SK-N-SH (cell line): ENCODE measurements around the gene ANKRD11. TPM values are rescaled to one million over a fixed set of nuclear protein-coding genes. Genes with fewer than 3 reads are reported as not detected.

Experiments used
- CTCF ChIA-PET: fragments of 300-600, 350-600 bp; formaldehyde crosslinking; extraction: SDS; loops from one replicate; lab custom pipeline; 2021; lab: Yijun Ruan, JAX
- POLR2A ChIA-PET: fragments of 350-600 bp; sonication (Branson Sonifier 250); formaldehyde crosslinking; extraction: SDS; loops from one replicate; lab custom pipeline; 2020; ENCODE audit warnings: antibody characterized with exemption, inconsistent platforms; lab: Yijun Ruan, JAX
- DNase-seq: peaks from one replicate; pipeline ENCODE4 v3.0.0; 2012
- H2AFZ ChIP-seq: fragments of 200-600 bp; sonication (generic); 2 replicates; pipeline ENCODE4 v1.8.1; 2016; ENCODE audit warnings: antibody characterized with exemption, mild to moderate bottlenecking, low read depth
- H3F3A ChIP-seq: fragments of 200-600 bp; sonication (generic); replicated peaks from 2 replicates; pipeline ENCODE3; 2016; ENCODE audit warnings: antibody characterized with exemption, mild to moderate bottlenecking; ENCODE audit not compliant: insufficient read depth
- H3K27ac ChIP-seq, 2 experiments: fragments of 200-500 bp in 1 of 2; fragments of 200-600 bp in 1 of 2; sonication (Bioruptor generic) in 1 of 2; sonication (generic), shearing (Covaris generic) in 1 of 2; 2 replicates each; pipeline versions ENCODE4 v1.5.1 to v1.6.1; 2014 to 2016; ENCODE audit warnings: low read depth in 2 of 2, inconsistent platforms in 1 of 2, low read length in 1 of 2, mild to moderate bottlenecking in 1 of 2, mixed read lengths in 1 of 2
- H3K27me3 ChIP-seq: fragments of 200-600 bp; sonication (generic), shearing (Covaris generic); 2 replicates; pipeline ENCODE4 v1.6.1; 2016; ENCODE audit warnings: mixed run types; ENCODE audit not compliant: insufficient read depth
- H3K36me3 ChIP-seq, 2 experiments: fragments of 200-500 bp in 1 of 2; fragments of 200-600 bp in 1 of 2; sonication (Bioruptor generic) in 1 of 2; sonication (generic) in 1 of 2; replicated peaks in 1 of 2; 2 replicates each; pipeline versions ENCODE3 to v1.5.1; 2014 to 2016; ENCODE audit warnings: low read length in 1 of 2, mild to moderate bottlenecking in 1 of 2; ENCODE audit not compliant: insufficient read depth in 2 of 2, control insufficient read depth in 1 of 2
- H3K4me1 ChIP-seq, 2 experiments: fragments of 200-500 bp in 1 of 2; fragments of 200-600 bp in 1 of 2; sonication (Bioruptor generic) in 1 of 2; sonication (generic), shearing (Covaris generic) in 1 of 2; 2 replicates each; pipeline versions ENCODE4 v1.5.1 to v1.6.1; 2014 to 2016; ENCODE audit warnings: low read depth in 1 of 2, low read length in 1 of 2, mixed run types in 1 of 2; ENCODE audit not compliant: insufficient read depth in 2 of 2, control insufficient read depth in 1 of 2
- H3K4me2 ChIP-seq: fragments of 200-600 bp; sonication (generic), shearing (Covaris generic); 2 replicates; pipeline ENCODE4 v1.6.1; 2017; ENCODE audit warnings: mixed run types
- H3K4me3 ChIP-seq, 2 experiments: fragments of 200-500 bp in 1 of 2; fragments of 200-600 bp in 1 of 2; sonication (Bioruptor generic) in 1 of 2; sonication (generic), shearing (Covaris generic) in 1 of 2; 2 replicates each; pipeline versions ENCODE4 v1.5.1 to v1.8.1; 2014 to 2016; ENCODE audit warnings: low read depth in 2 of 2, inconsistent platforms in 1 of 2, low read length in 1 of 2, mild to moderate bottlenecking in 1 of 2, mixed read lengths in 1 of 2, moderate library complexity in 1 of 2
- H3K79me2 ChIP-seq: fragments of 200-600 bp; sonication (generic); 2 replicates; pipeline ENCODE4 v1.8.1; 2017; ENCODE audit warnings: mild to moderate bottlenecking; ENCODE audit not compliant: insufficient read depth
- H3K9ac ChIP-seq: fragments of 200-600 bp; sonication (generic); 2 replicates; pipeline ENCODE4 v1.6.1; 2017; ENCODE audit warnings: mixed run types
- H3K9me2 ChIP-seq: fragments of 200-600 bp; sonication (generic); 2 replicates; pipeline ENCODE4 v1.6.1; 2017; ENCODE audit warnings: mixed run types
- H3K9me3 ChIP-seq: fragments of 200-600 bp; sonication (generic); 2 replicates; pipeline ENCODE4 v1.6.1; 2017; ENCODE audit warnings: mixed run types, mild to moderate bottlenecking, moderate library complexity
- H4K20me1 ChIP-seq: fragments of 200-600 bp; sonication (generic); 2 replicates; pipeline ENCODE4 v1.6.1; 2017; ENCODE audit warnings: mild to moderate bottlenecking, mixed run types; ENCODE audit not compliant: insufficient read depth
- CHD2 ChIP-seq: fragments of 150-350 bp; IDR thresholded peaks from 2 replicates; pipeline ENCODE4 v1.6.1; 2018; ENCODE audit warnings: low read length; ENCODE audit not compliant: partially characterized antibody
- CTCF ChIP-seq: fragments of 200-600 bp; sonication (generic); IDR thresholded peaks from 2 replicates; pipeline ENCODE4 v1.6.1; 2017; ENCODE audit warnings: antibody characterized with exemption, mild to moderate bottlenecking, moderate library complexity
- EP300 ChIP-seq, 2 experiments: IDR thresholded peaks; 2 replicates each; pipeline versions ENCODE4 v1.4.0 to v1.6.1; 2012; ENCODE audit warnings: borderline replicate concordance in 1 of 2, low read depth in 1 of 2, low read length in 1 of 2
- FOXM1 ChIP-seq: IDR thresholded peaks from 2 replicates; pipeline ENCODE4 v1.4.0; 2012; ENCODE audit warnings: low read depth, mild to moderate bottlenecking
- GABPA ChIP-seq: IDR thresholded peaks from 2 replicates; pipeline ENCODE4 v1.4.0; 2012; ENCODE audit warnings: low read depth, mild to moderate bottlenecking
- GATA2 ChIP-seq: sonication (generic); formaldehyde crosslinking; IDR thresholded peaks from 2 replicates; pipeline ENCODE4 v1.5.0; 2020; ENCODE audit warnings: mild to moderate bottlenecking, missing genetic modification reagents
- MEF2A ChIP-seq: IDR thresholded peaks from 2 replicates; pipeline ENCODE4 v1.4.0; 2012; ENCODE audit warnings: low read depth, borderline replicate concordance
- MXI1 ChIP-seq: IDR thresholded peaks from 2 replicates; pipeline ENCODE4 v1.6.1; 2012; ENCODE audit warnings: mild to moderate bottlenecking, low read depth, low read length, improper control_type of control experiment
- POLR2AphosphoS5 ChIP-seq: IDR thresholded peaks from 2 replicates; pipeline ENCODE4 v1.6.1; 2012; ENCODE audit warnings: low read depth, low read length
- RAD21 ChIP-seq: IDR thresholded peaks from 2 replicates; pipeline ENCODE4 v1.6.1; 2012; ENCODE audit warnings: mild to moderate bottlenecking, low read length
- RCOR1 ChIP-seq: fragments of 150-350 bp; IDR thresholded peaks from 2 replicates; pipeline ENCODE4 v1.6.1; 2017; ENCODE audit warnings: antibody characterized with exemption, low read length
- REST ChIP-seq: IDR thresholded peaks from 2 replicates; pipeline ENCODE4 v1.6.1; 2012; ENCODE audit warnings: mild to moderate bottlenecking, low read depth, low read length, moderate library complexity
- RXRA ChIP-seq: IDR thresholded peaks from 2 replicates; pipeline ENCODE4 v1.4.0; 2012; ENCODE audit warnings: low read depth, mild to moderate bottlenecking, borderline replicate concordance
- SMC3 ChIP-seq: IDR thresholded peaks from 2 replicates; pipeline ENCODE4 v1.6.1; 2012; ENCODE audit warnings: low read depth, low read length, improper control_type of control experiment
- TCF12 ChIP-seq: IDR thresholded peaks from 2 replicates; pipeline ENCODE4 v1.4.0; 2012
- YY1 ChIP-seq: IDR thresholded peaks from 2 replicates; pipeline ENCODE4 v1.4.0; 2012; ENCODE audit warnings: low read depth, mild to moderate bottlenecking
- WGBS: methylation state at CpG from one replicate; pipeline ENCODE4 v1.1.6; 2017; ENCODE audit warnings: low lambda C conversion rate; 5-methylcytosine and 5-hydroxymethylcytosine counted together
- polyA plus RNA-seq, 3 experiments: library from polyadenylated mRNA; depleted of rRNA; stranded (reverse); fragments of >200 nt; gene quantifications; 2 replicates each; pipeline ENCODE4 v1.2.3, GENCODE V29; 2012
- TF ChIP-seq, protein P1 (sequence below): IDR thresholded peaks from 2 replicates; pipeline ENCODE4; 2012
- TF ChIP-seq, protein P2 (sequence below): IDR thresholded peaks from 2 replicates; pipeline ENCODE4 v1.4.0; 2012; ENCODE audit warnings: low read depth
- TF ChIP-seq, protein P3 (sequence below): IDR thresholded peaks from 2 replicates; pipeline ENCODE4 v1.4.0; 2012; ENCODE audit warnings: low read depth, borderline replicate concordance

The ANKRD11 gene
- polyA plus RNA-seq, 1 of the 3 experiments (the other 2 are of a cell fraction): 50.2 TPM

GRCh38 chr16:89359264-89360147 lies 130.9 kb downstream of the ANKRD11 start (continued):
- TF ChIP-seq, protein P1, sequence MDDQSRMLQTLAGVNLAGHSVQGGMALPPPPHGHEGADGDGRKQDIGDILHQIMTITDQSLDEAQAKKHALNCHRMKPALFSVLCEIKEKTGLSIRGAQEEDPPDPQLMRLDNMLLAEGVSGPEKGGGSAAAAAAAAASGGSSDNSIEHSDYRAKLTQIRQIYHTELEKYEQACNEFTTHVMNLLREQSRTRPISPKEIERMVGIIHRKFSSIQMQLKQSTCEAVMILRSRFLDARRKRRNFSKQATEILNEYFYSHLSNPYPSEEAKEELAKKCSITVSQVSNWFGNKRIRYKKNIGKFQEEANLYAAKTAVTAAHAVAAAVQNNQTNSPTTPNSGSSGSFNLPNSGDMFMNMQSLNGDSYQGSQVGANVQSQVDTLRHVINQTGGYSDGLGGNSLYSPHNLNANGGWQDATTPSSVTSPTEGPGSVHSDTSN: no peak
- no peak for TF ChIP-seq GABPA
- TF ChIP-seq REST: no peak
- TF ChIP-seq MEF2A: no peak

DNA sequence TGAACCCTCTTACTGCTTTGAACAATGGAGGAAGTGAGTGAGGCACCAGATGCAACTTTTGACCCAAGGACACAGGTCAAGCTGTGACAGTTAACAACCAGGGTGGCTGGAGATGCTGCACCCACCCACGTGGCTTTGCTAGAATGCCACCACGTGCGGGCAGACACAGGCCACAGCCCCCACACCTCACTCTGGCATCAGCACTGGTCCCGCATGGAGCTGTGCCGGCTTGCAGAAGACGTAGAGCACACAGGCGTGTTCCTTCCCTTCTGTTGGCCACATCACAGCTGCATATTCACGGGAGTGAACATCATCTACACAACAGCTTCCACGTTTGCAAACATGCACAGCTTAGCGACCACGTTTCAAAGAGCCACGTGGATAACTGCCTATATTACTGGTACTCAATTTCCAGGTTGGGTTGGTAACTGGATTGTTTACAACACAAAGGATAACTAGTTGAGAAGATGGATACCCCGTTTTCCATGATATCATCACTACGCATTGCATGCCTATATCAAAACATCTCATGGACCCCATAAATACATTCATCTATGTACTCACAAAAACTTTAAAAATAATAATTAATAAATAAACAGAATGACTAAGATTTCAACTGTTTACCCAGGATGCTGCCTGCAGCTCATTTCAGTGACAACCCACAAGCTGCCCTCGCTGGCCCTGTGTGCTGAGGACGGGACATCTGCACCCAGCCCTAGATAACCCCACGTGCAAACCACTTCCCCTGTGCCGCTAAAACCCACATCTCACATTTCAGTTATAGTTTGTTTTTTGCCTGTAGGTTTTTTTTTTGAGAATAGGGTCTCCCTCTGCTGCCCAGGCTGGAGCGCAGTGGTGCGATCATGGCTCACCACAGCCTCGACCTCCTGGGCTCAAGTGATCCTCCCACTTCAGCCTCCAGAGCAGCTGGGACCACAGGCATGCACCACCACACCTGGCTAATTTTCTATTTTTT lies 132.0 kb downstream of the ANKRD11 start:
- H3K4me1 ChIP-seq: peaks cover 0 to 40% of the 10 kb centered on the region in 2 experiments; a peak in 2 of 4 replicates
- CTCF ChIA-PET: interaction anchor here (0.6 to 2.3 kb wide), 6 partner anchors 10 to 150 kb away, joined by 3 to 10 read pairs (median 3); no protein-coding TSS in a partner anchor
- TF ChIP-seq, protein P2, sequence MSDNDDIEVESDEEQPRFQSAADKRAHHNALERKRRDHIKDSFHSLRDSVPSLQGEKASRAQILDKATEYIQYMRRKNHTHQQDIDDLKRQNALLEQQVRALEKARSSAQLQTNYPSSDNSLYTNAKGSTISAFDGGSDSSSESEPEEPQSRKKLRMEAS: no peak
- TF ChIP-seq TCF12 (no peak), YY1 (no peak), CTCF (no peak), RAD21 (no peak), GATA2 (no peak), CHD2 (no peak), SMC3 (no peak), GABPA (no peak), RCOR1 (no peak), FOXM1 (no peak), RXRA (no peak), EP300 (IDR thresholded peaks at IDR 0.05; ENCODE audit: borderline replicate concordance in 1 of 2, low read depth in 1 of 2, low read length in 1 of 2) (no peak), POLR2AphosphoS5 (no peak), MXI1 (no peak)
- TF ChIP-seq, protein P3, sequence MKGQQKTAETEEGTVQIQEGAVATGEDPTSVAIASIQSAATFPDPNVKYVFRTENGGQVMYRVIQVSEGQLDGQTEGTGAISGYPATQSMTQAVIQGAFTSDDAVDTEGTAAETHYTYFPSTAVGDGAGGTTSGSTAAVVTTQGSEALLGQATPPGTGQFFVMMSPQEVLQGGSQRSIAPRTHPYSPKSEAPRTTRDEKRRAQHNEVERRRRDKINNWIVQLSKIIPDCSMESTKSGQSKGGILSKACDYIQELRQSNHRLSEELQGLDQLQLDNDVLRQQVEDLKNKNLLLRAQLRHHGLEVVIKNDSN: no peak

More for the DNA sequence above, 132.0 kb downstream of the ANKRD11 start:
- H3K27ac ChIP-seq: peak overlapping the region in 1 of 2 experiments; percentile 53; a peak in 1 of 4 replicates
- H3K27me3 ChIP-seq: no peaks in the 10 kb centered on the region
- POLR2A ChIA-PET: no interaction called here
- no peak for DNase-seq
- H3K9me2 ChIP-seq: no peaks in the 10 kb centered on the region
- no peak overlapping the region for H2AFZ ChIP-seq
- H3K4me2 ChIP-seq: no peak overlapping the region
- peaks cover 0 to 7% of the 10 kb centered on the region in 2 experiments for H3K36me3 ChIP-seq
- no peak overlapping the region for H3K4me3 ChIP-seq
- H4K20me1 ChIP-seq: peaks cover 100% of the 10 kb centered on the region
- 90% methylated on average over 21 of the region's 21 CpGs for WGBS
- H3K9ac ChIP-seq: no peak overlapping the region
- no peaks in the 10 kb centered on the region for H3K9me3 ChIP-seq
- H3K79me2 ChIP-seq: peaks cover 100% of the 10 kb centered on the region
- peaks cover 8% of the 10 kb centered on the region for H3F3A ChIP-seq
